Endothelial cell of umbilical vein (primary cell): ENCODE data around the gene PNPO. TPM values are rescaled to one million over a fixed set of nuclear protein-coding genes. Genes with fewer than 3 reads are reported as not detected.
"Not testable (repeated sequence)": the region's sequence is repeated elsewhere in the genome, so short reads cannot be mapped to it uniquely, and the experiment has no call there.

Experiments
- BruUV-seq: library from RNA; stranded (reverse); fragments of 400-500 nt; replicated peaks from 2 replicates; lab custom pipeline; 2021; lab: Mats Ljungman, UMichigan
- CTCF ChIA-PET: fragments of 300-600, 350-600 bp; sonication (Branson Sonifier 250); formaldehyde crosslinking; loops from one replicate; lab custom pipeline; 2021; ENCODE audit warnings: antibody characterized with exemption, inconsistent platforms; lab: Charles Lee
- POLR2A ChIA-PET: fragments of 300-600, 350-600 bp; sonication (Branson Sonifier 250); formaldehyde crosslinking; loops from one replicate; lab custom pipeline; 2021; ENCODE audit warnings: antibody characterized with exemption, inconsistent platforms; lab: Charles Lee
- DNase-seq: peaks from one replicate; pipeline ENCODE4 v3.0.0-alpha.2; 2011; ENCODE audit warnings: low read depth, low spot score
- FAIRE-seq: peaks from 2 replicates; lab custom pipeline; 2011; peaks lifted over from hg19 to GRCh38; lab: Jason Lieb, UNC
- H2AFZ ChIP-seq: 2 replicates; pipeline ENCODE4 v1.6.0; 2012; ENCODE audit warnings: low read depth, low read length, control low read depth, inconsistent platforms
- H3K27ac ChIP-seq: 2 replicates; pipeline ENCODE4 v1.5.1; 2011; ENCODE audit warnings: low read depth, mild to moderate bottlenecking, control low read depth, low read length, moderate library complexity; ENCODE audit not compliant: insufficient read depth
- H3K27me3 ChIP-seq, 2 experiments: 2 replicates each; pipeline versions ENCODE4 v1.6.0 to v1.6.1; 2011; ENCODE audit warnings: low read length in 2 of 2, mixed read lengths in 1 of 2; ENCODE audit not compliant: control insufficient read depth in 2 of 2, insufficient read depth in 2 of 2
- H3K36me3 ChIP-seq, 2 experiments: 2 replicates in 1 of 2; 3 replicates in 1 of 2; pipeline ENCODE4 v1.5.1; 2011; ENCODE audit warnings: low read length in 2 of 2, mild to moderate bottlenecking in 1 of 2, moderate library complexity in 1 of 2; ENCODE audit not compliant: control insufficient read depth in 2 of 2, insufficient read depth in 2 of 2; ENCODE audit errors: extremely low read depth in 1 of 2
- H3K4me1 ChIP-seq: 3 replicates; pipeline ENCODE4 v1.5.1; 2011; ENCODE audit warnings: mild to moderate bottlenecking, low read length; ENCODE audit not compliant: control insufficient read depth, insufficient read depth; ENCODE audit errors: extremely low read depth
- H3K4me2 ChIP-seq: 2 replicates; pipeline ENCODE4 v1.6.1; 2011; ENCODE audit warnings: low read length, control low read depth, mixed read lengths; ENCODE audit not compliant: insufficient read depth
- H3K4me3 ChIP-seq, 3 experiments: fragments of 200-600 bp in 1 of 3; sonication (generic), shearing (Covaris generic) in 1 of 3; replicated peaks in 1 of 3; 2 replicates each; pipeline ENCODE4 v1.5.1; 2011 to 2016; ENCODE audit warnings: control low read depth in 3 of 3, low read length in 3 of 3, mild to moderate bottlenecking in 2 of 3, inconsistent platforms in 1 of 3, low read depth in 1 of 3, moderate library complexity in 1 of 3; ENCODE audit not compliant: insufficient read depth in 1 of 3
- H3K79me2 ChIP-seq: 2 replicates; pipeline ENCODE4 v1.6.0; 2012; ENCODE audit warnings: low read length, inconsistent platforms; ENCODE audit not compliant: control insufficient read depth, insufficient read depth
- H3K9ac ChIP-seq: replicated peaks from 2 replicates; pipeline ENCODE3; 2011; ENCODE audit warnings: low read length, control low read depth; ENCODE audit not compliant: insufficient read depth; ENCODE audit errors: extremely low read depth
- H3K9me1 ChIP-seq: replicated peaks from 3 replicates; pipeline ENCODE4 v1.6.0; 2011; ENCODE audit warnings: mild to moderate bottlenecking, low read length; ENCODE audit not compliant: control insufficient read depth, insufficient read depth; ENCODE audit errors: extremely low read depth
- H3K9me3 ChIP-seq: replicated peaks from 2 replicates; pipeline ENCODE4 v1.5.1; 2012; ENCODE audit warnings: low read length, inconsistent platforms; ENCODE audit not compliant: control insufficient read depth, insufficient read depth
- H4K20me1 ChIP-seq: replicated peaks from 2 replicates; pipeline ENCODE3; 2011; ENCODE audit warnings: mild to moderate bottlenecking, low read length; ENCODE audit not compliant: control insufficient read depth, insufficient read depth; ENCODE audit errors: extremely low read depth
- EZH2 ChIP-seq: IDR thresholded peaks from 2 replicates; pipeline ENCODE4 v1.6.1; 2012; ENCODE audit warnings: borderline replicate concordance, low read depth, mild to moderate bottlenecking, moderate library complexity, low read length, inconsistent platforms; ENCODE audit not compliant: severe bottlenecking
- GATA2 ChIP-seq: IDR thresholded peaks from 2 replicates; pipeline ENCODE4 v1.7.0; 2011; ENCODE audit warnings: low read depth, mild to moderate bottlenecking, moderate library complexity, mixed read lengths, low read length; ENCODE audit not compliant: insufficient read length, insufficient read depth
- JUN ChIP-seq: IDR thresholded peaks from 2 replicates; pipeline ENCODE4 v1.6.1; 2011; ENCODE audit warnings: borderline replicate concordance, low read depth; ENCODE audit not compliant: insufficient read length, insufficient read depth
- dilution Hi-C: fragments of 300-500 bp; cut with MboI; formaldehyde crosslinking; loops from one replicate; pipeline ENCODE4 v1.15.0; 2019; ENCODE audit warnings: low sequenced_read_pairs; ENCODE audit not compliant: extremely low pct_ligation_motif_present
- intact Hi-C: fragments of 100-400 bp; cut with micrococcal nuclease; formaldehyde crosslinking; loops from one replicate; pipeline ENCODE4 v1.10.0; 2022
- polyA plus RNA-seq, 4 experiments: library from polyadenylated mRNA; depleted of rRNA in 3 of 4; stranded (reverse) in 3 of 4; unstranded in 1 of 4; fragments of >200 nt; gene quantifications; 2 replicates each; pipeline versions ENCODE4 v1.2.1 to v1.2.3, GENCODE V29; 2011 to 2012; ENCODE audit warnings: missing spikeins in 1 of 4
- total RNA-seq: library from RNA; stranded (reverse); gene quantifications from 2 replicates; pipeline ENCODE4 v1.2.3, GENCODE V29; 2021
- TF ChIP-seq, protein P1 (sequence below), 2 donors: IDR thresholded peaks; 1 replicate in 1 of 2; 2 replicates in 1 of 2; pipeline ENCODE4 v1.5.1; 2011; ENCODE audit warnings: low read length in 2 of 2, mild to moderate bottlenecking in 2 of 2, moderate library complexity in 2 of 2, control low read depth in 1 of 2, inconsistent platforms in 1 of 2, low read depth in 1 of 2; ENCODE audit not compliant: insufficient read depth in 1 of 2; ENCODE audit errors: extremely low read depth in 1 of 2
- TF ChIP-seq, protein P2 (sequence below): IDR thresholded peaks from 2 replicates; pipeline ENCODE4 v1.6.1; 2011; ENCODE audit not compliant: insufficient read depth, insufficient read length

The PNPO gene
- total and polyA plus RNA-seq, 2 donors (not counting 3 experiments of a cell fraction or from before 2014, with no cell fraction given) = 19.7 to 22.0 TPM

DNA sequence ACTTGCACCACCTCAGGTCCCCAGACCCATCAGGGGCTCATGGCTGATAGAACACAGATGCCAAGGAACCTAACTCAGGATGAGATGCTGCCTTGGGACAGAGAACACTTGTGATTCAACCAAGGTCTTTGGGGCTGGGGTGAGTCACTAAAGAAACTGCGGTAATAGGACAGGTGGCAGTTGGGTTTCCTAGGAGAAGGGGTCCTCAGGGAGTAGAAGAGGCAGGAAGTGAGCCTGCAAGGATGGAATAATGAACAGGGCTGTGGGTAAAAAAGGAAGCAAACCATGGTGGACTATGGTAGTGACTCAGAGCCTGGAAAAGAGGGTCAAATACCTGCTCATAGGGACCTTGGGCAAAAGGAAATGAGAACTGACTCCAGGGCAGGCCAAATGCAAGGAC is 6.5 kb upstream of the PNPO start:
- no peak overlapping the region for H3K4me2 ChIP-seq
- dilution Hi-C loops (no loop called here), intact Hi-C loops (no loop called here)
- H3K36me3 ChIP-seq = no peaks in the 10 kb centered on the region
- H3K4me1 ChIP-seq = peaks cover 7% of the 10 kb centered on the region
- no peak overlapping the region for H3K27ac ChIP-seq
- H4K20me1 ChIP-seq = no peaks in the 10 kb centered on the region
- TF ChIP-seq EZH2 (no peak), JUN (no peak), GATA2 (no peak)
- TF ChIP-seq, protein P1, sequence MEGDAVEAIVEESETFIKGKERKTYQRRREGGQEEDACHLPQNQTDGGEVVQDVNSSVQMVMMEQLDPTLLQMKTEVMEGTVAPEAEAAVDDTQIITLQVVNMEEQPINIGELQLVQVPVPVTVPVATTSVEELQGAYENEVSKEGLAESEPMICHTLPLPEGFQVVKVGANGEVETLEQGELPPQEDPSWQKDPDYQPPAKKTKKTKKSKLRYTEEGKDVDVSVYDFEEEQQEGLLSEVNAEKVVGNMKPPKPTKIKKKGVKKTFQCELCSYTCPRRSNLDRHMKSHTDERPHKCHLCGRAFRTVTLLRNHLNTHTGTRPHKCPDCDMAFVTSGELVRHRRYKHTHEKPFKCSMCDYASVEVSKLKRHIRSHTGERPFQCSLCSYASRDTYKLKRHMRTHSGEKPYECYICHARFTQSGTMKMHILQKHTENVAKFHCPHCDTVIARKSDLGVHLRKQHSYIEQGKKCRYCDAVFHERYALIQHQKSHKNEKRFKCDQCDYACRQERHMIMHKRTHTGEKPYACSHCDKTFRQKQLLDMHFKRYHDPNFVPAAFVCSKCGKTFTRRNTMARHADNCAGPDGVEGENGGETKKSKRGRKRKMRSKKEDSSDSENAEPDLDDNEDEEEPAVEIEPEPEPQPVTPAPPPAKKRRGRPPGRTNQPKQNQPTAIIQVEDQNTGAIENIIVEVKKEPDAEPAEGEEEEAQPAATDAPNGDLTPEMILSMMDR (IDR thresholded peaks at IDR 0.05; ENCODE audit: extremely low read depth in 1 of 2, insufficient read depth in 1 of 2, low read depth in 1 of 2, low read length in 2 of 2) = no peak
- TF ChIP-seq, protein P2, sequence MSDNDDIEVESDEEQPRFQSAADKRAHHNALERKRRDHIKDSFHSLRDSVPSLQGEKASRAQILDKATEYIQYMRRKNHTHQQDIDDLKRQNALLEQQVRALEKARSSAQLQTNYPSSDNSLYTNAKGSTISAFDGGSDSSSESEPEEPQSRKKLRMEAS = no peak
- H3K9ac ChIP-seq = no peak overlapping the region
- H3K79me2 ChIP-seq = no peaks in the 10 kb centered on the region
- no peaks in the 10 kb centered on the region for H3K27me3 ChIP-seq
- no peak overlapping the region for H2AFZ ChIP-seq
- DNase-seq = no peak
- no peaks in the 10 kb centered on the region for H3K9me3 ChIP-seq
- no peaks in the 10 kb centered on the region for H3K9me1 ChIP-seq
- peak; percentile 26 for FAIRE-seq
- ChIA-PET POLR2A (no interaction called here), CTCF (interaction anchor here (3.0 kb wide), 1 partner anchor 12 kb away, joined by 16 read pairs; no protein-coding TSS in a partner anchor)
- no TSS peak for BruUV-seq
- no peak overlapping the region for H3K4me3 ChIP-seq

- dilution Hi-C loops, H2AFZ ChIP-seq, H3K4me3 ChIP-seq, H3K36me3 ChIP-seq, H3K9ac ChIP-seq, H3K4me2 ChIP-seq, H3K4me1 ChIP-seq, H3K79me2 ChIP-seq, intact Hi-C loops, DNase-seq, H3K27me3 ChIP-seq, H4K20me1 ChIP-seq, FAIRE-seq, H3K9me3 ChIP-seq, H3K9me1 ChIP-seq, BruUV-seq, POLR2A ChIA-PET, H3K27ac ChIP-seq: not testable (repeated sequence)
- CTCF ChIA-PET = interaction anchor here (1.3 to 3.4 kb wide), 5 partner anchors 11 to 93 kb away, joined by 3 to 22 read pairs (median 4); no protein-coding TSS in a partner anchor
These were observed 5.9 kb upstream of the PNPO start for GRCh38 chr17:47935468-47935867.
